BJ (cell line): ENCODE data around the gene KIF13A. TPM values are rescaled to one million over a fixed set of nuclear protein-coding genes. Genes with fewer than 3 reads are reported as not detected.
"Not testable (repeated sequence)": the region's sequence is repeated elsewhere in the genome, so short reads cannot be mapped to it uniquely, and the experiment has no call there.

Experiments used
- CTCF ChIA-PET: fragments of 350-600 bp; formaldehyde crosslinking; extraction: SDS; loops from one replicate; lab custom pipeline; 2021; ENCODE audit warnings: antibody characterized with exemption, inconsistent platforms; lab: Yijun Ruan, JAX
- POLR2A ChIA-PET: fragments of 300-600 bp; sonication (Branson Sonifier 250); formaldehyde crosslinking; extraction: SDS; loops from one replicate; lab custom pipeline; 2021; ENCODE audit warnings: antibody characterized with exemption; lab: Charles Lee
- DNase-seq: peaks from one replicate; pipeline ENCODE4 v3.0.0-alpha.2; 2011; ENCODE audit warnings: low read depth
- H3K27me3 ChIP-seq: 2 replicates; pipeline ENCODE4 v1.6.0; 2011; ENCODE audit warnings: low read length; ENCODE audit not compliant: control insufficient read depth, insufficient read depth
- H3K36me3 ChIP-seq: 2 replicates; pipeline ENCODE4 v1.5.1; 2011; ENCODE audit warnings: low read length; ENCODE audit not compliant: control insufficient read depth, insufficient read depth
- H3K4me3 ChIP-seq: 2 replicates; pipeline ENCODE4 v1.5.1; 2011; ENCODE audit warnings: low read depth, mild to moderate bottlenecking, control low read depth, low read length
- CTCF ChIP-seq: IDR thresholded peaks from 2 replicates; pipeline ENCODE4 v1.5.1; 2011; ENCODE audit warnings: low read depth, mild to moderate bottlenecking, control low read depth, inconsistent platforms, low read length, moderate library complexity; ENCODE audit not compliant: insufficient read depth
- polyA plus RNA-seq: library from polyadenylated mRNA; depleted of rRNA; stranded (reverse); fragments of >200 nt; gene quantifications from 2 replicates; pipeline ENCODE4 v1.2.3, GENCODE V29; 2011

KIF13A gene
- polyA plus RNA-seq, 1 experiment = 41.4 TPM

GRCh38 chr6:18016698-18017097, 29.3 kb upstream of the KIF13A start:
- H3K36me3 ChIP-seq = no peaks in the 10 kb centered on the region
- ChIA-PET POLR2A (interaction anchor here (0.5 kb wide), 1 partner anchor 84 kb away, joined by 4 read pairs; no protein-coding TSS in a partner anchor), CTCF (no interaction called here)
- DNase-seq = no peak
- H3K4me3 ChIP-seq = no peak overlapping the region
- no peak for TF ChIP-seq CTCF
- no peaks in the 10 kb centered on the region for H3K27me3 ChIP-seq

GRCh38 chr6:18016133-18016532, 28.7 kb upstream of the KIF13A start:
- no peak for DNase-seq

GRCh38 chr6:18011287-18011686, 23.9 kb upstream of the KIF13A start:
- Histone ChIP-seq H3K27me3 (no peaks in the 10 kb centered on the region), H3K4me3 (no peak overlapping the region), H3K36me3 (no peaks in the 10 kb centered on the region)
- no peak for DNase-seq
- CTCF ChIA-PET = interaction anchor here (0.6 to 1.4 kb wide), 2 partner anchors 18 to 1722 kb away, joined by 3 to 4 read pairs; no protein-coding TSS in a partner anchor
- POLR2A ChIA-PET = no interaction called here
- TF ChIP-seq CTCF = no peak

More at GRCh38 chr6:18016133-18016532, 28.7 kb upstream of the KIF13A start:
- Histone ChIP-seq H3K36me3 (no peaks in the 10 kb centered on the region), H3K4me3 (no peak overlapping the region), H3K27me3 (no peaks in the 10 kb centered on the region)
- ChIA-PET POLR2A (interaction anchor here (0.5 kb wide), 1 partner anchor 84 kb away, joined by 4 read pairs; no protein-coding TSS in a partner anchor), CTCF (no interaction called here)
- TF ChIP-seq CTCF = no peak

GRCh38 chr6:18010540-18010939, 23.1 kb upstream of the KIF13A start:
- not testable (repeated sequence) for H3K36me3 ChIP-seq, DNase-seq
- CTCF ChIA-PET = interaction anchor here (1.4 kb wide), 1 partner anchor 17 kb away, joined by 4 read pairs; no protein-coding TSS in a partner anchor

GRCh38 chr6:18004256-18004985, 17.0 kb upstream of the KIF13A start:
- ChIA-PET CTCF (interaction anchor here (1.0 kb wide), 1 partner anchor 11 kb away, joined by 4 read pairs; no protein-coding TSS in a partner anchor), POLR2A (no interaction called here)
- H3K36me3 ChIP-seq = no peaks in the 10 kb centered on the region
- DNase-seq = no peak
- H3K4me3 ChIP-seq = no peak overlapping the region
- H3K27me3 ChIP-seq = no peaks in the 10 kb centered on the region
- TF ChIP-seq CTCF = no peak

More at GRCh38 chr6:18010540-18010939, 23.1 kb upstream of the KIF13A start:
- H3K4me3 ChIP-seq, POLR2A ChIA-PET, H3K27me3 ChIP-seq: not testable (repeated sequence)
